Peyer's patch (tissue), 4 donors: ENCODE data around the gene SMG6.

ENCODE experiments used
- POLR2A ChIP-seq, 2 donors: fragments of 450-650 bp; IDR thresholded peaks; one replicate each; pipeline ENCODE4 v1.5.1; 2017; ENCODE audit warnings: antibody characterized with exemption in 2 of 2, mild to moderate bottlenecking in 2 of 2, moderate library complexity in 2 of 2
- TF ChIP-seq, protein P1 (sequence below), 6 experiments: fragments of 450-650 bp in 4 of 6; fragments of 200-600 bp in 2 of 6; sonication (generic) in 1 of 6; IDR thresholded peaks; one replicate each; pipeline ENCODE4 v1.5.1; 2017 to 2019; ENCODE audit warnings: antibody characterized with exemption in 6 of 6, mild to moderate bottlenecking in 3 of 6, moderate library complexity in 1 of 6

DNA sequence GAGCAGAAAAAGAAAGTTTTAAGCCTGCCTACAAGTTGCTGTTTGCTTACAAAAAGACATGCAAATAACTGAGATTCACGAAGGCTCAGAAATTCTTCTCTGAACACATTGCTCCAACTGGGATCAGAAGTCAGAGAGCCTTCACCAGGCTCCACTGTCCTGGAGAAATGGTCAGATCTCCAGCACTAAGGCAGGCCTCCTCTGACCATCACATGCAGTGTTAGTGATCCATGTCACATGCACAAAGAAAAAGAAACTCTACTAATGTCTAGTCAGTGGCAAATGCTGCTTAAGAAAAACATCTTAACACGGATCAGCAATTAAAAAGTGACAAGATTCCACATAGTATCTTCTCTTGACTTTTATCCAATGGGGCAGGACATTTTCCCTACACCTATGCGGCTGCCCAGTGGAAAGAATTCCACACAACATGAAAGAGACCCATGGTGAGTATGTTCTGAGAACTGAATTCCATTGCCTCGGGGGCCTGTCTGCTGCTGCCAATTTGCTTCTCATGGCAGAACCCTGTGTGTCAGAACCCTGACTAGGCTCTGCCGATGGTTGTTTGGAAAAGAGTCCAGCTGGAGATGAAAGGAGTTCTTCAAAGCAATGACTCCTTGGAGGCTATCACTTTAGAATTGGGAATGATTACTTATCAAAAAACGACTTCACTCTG is 152.1 kb downstream of the SMG6 start:
- TF ChIP-seq, protein P1, sequence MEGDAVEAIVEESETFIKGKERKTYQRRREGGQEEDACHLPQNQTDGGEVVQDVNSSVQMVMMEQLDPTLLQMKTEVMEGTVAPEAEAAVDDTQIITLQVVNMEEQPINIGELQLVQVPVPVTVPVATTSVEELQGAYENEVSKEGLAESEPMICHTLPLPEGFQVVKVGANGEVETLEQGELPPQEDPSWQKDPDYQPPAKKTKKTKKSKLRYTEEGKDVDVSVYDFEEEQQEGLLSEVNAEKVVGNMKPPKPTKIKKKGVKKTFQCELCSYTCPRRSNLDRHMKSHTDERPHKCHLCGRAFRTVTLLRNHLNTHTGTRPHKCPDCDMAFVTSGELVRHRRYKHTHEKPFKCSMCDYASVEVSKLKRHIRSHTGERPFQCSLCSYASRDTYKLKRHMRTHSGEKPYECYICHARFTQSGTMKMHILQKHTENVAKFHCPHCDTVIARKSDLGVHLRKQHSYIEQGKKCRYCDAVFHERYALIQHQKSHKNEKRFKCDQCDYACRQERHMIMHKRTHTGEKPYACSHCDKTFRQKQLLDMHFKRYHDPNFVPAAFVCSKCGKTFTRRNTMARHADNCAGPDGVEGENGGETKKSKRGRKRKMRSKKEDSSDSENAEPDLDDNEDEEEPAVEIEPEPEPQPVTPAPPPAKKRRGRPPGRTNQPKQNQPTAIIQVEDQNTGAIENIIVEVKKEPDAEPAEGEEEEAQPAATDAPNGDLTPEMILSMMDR (IDR thresholded peaks at IDR 0.05): no peak
- TF ChIP-seq POLR2A (IDR thresholded peaks at IDR 0.05): no peak
